Neural crest cell (in vitro differentiated cells): ENCODE data around the gene LPP. TPM values are rescaled to one million over a fixed set of nuclear protein-coding genes. Genes with fewer than 3 reads are reported as not detected.

Experiments
- DNase-seq: peaks from one replicate; pipeline ENCODE4 v3.0.0; 2021; ENCODE audit warnings: low read depth, mixed read lengths, low spot score
- H3K27ac Mint-ChIP-seq: one replicate; pipeline ENCODE4 v1.8.0; 2021; ENCODE audit warnings: mild to moderate bottlenecking, mixed read lengths; ENCODE audit not compliant: unreplicated experiment
- H3K27me3 Mint-ChIP-seq: 2 replicates; pipeline ENCODE4 v1.8.0; 2021; ENCODE audit warnings: low read depth, mild to moderate bottlenecking, mixed read lengths
- H3K36me3 Mint-ChIP-seq: 2 replicates; pipeline ENCODE4 v1.8.0; 2021; ENCODE audit warnings: low read depth, mild to moderate bottlenecking, mixed read lengths
- H3K4me1 Mint-ChIP-seq: 2 replicates; pipeline ENCODE4 v1.8.0; 2021; ENCODE audit warnings: mixed read lengths
- H3K4me3 Mint-ChIP-seq: one replicate; pipeline ENCODE4 v1.8.0; 2021; ENCODE audit warnings: mild to moderate bottlenecking, mixed read lengths
- H3K9me3 Mint-ChIP-seq: 2 replicates; pipeline ENCODE4 v1.8.0; 2021; ENCODE audit warnings: mixed read lengths
- total RNA-seq: library from RNA; stranded (reverse); gene quantifications from 2 replicates; pipeline ENCODE4 v1.2.1, GENCODE V29; 2021
- TF ChIP-seq, protein P1 (sequence below): fragments of 200-600 bp; sonication (generic); conservative IDR thresholded peaks from 2 replicates; pipeline ENCODE4 v1.5.0; 2021; ENCODE audit warnings: antibody characterized with exemption, mild to moderate bottlenecking

The LPP gene
- total RNA-seq, 1 donor from 2014 or later: 38.7 TPM

DNA sequence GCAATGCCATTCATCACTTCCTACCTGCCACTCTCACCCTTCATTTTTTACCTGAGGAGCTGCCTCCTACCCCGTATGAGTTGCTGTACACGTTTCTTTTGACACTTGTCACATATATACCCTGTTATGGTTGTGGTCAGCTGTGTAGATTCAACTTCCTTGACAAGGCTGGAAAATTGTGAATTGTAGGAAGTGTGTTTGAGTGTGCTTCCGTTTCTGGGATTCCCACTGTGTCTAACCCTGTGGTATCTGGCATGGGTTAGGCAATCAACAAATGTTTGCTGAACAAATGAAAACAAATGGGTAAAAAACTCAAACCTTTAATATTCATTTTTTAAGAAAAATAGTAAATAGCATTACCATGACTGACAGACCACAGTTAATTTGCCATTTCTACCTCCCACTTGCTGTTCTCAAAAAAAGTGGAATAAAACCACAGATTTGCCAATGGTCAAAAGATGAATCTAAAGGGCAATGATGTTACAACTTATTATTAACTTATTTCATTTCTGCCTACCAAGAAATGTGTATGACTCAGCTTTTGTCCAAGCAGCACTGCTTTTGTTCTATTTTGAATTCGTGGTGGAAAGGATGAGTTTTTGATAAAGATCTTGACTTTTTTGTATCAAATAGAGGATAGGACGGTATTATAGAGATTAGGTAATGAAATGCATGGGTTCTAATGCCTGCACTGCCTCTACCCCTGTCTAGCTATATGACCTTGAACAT is 404.6 kb downstream of the LPP start:
- H3K27me3 Mint-ChIP-seq: no peaks in the 10 kb centered on the region
- TF ChIP-seq, protein P1, sequence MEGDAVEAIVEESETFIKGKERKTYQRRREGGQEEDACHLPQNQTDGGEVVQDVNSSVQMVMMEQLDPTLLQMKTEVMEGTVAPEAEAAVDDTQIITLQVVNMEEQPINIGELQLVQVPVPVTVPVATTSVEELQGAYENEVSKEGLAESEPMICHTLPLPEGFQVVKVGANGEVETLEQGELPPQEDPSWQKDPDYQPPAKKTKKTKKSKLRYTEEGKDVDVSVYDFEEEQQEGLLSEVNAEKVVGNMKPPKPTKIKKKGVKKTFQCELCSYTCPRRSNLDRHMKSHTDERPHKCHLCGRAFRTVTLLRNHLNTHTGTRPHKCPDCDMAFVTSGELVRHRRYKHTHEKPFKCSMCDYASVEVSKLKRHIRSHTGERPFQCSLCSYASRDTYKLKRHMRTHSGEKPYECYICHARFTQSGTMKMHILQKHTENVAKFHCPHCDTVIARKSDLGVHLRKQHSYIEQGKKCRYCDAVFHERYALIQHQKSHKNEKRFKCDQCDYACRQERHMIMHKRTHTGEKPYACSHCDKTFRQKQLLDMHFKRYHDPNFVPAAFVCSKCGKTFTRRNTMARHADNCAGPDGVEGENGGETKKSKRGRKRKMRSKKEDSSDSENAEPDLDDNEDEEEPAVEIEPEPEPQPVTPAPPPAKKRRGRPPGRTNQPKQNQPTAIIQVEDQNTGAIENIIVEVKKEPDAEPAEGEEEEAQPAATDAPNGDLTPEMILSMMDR: no peak
- H3K4me1 Mint-ChIP-seq: no peaks in the 10 kb centered on the region
- no peaks in the 10 kb centered on the region for H3K9me3 Mint-ChIP-seq
- no peak overlapping the region for H3K4me3 Mint-ChIP-seq
- no peak overlapping the region for H3K27ac Mint-ChIP-seq
- H3K36me3 Mint-ChIP-seq: no peaks in the 10 kb centered on the region
- DNase-seq: no peak

DNA sequence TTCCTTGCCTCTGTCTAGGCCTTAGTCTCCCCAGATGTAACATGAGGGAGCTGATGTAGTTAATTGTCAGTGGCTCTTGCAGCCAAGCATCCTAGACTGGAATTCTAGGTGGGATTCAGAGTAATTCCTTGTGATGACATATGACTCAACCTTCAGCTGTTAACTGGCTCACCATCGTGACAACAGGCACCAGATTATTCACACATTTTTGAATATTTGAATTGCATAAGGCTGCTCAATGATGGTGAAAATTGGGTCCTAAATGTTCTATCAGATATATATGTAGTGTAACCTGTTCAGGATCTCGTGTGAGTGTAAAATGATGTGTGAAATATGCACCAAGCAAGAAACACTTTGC is 405.1 kb downstream of the LPP start:
- no peaks in the 10 kb centered on the region for H3K4me1 Mint-ChIP-seq
- H3K27ac Mint-ChIP-seq: no peak overlapping the region
- H3K27me3 Mint-ChIP-seq: no peaks in the 10 kb centered on the region
- no peak overlapping the region for H3K4me3 Mint-ChIP-seq
- no peak for DNase-seq
- H3K9me3 Mint-ChIP-seq: no peaks in the 10 kb centered on the region
- H3K36me3 Mint-ChIP-seq: no peaks in the 10 kb centered on the region
- TF ChIP-seq, protein P1: no peak

DNA sequence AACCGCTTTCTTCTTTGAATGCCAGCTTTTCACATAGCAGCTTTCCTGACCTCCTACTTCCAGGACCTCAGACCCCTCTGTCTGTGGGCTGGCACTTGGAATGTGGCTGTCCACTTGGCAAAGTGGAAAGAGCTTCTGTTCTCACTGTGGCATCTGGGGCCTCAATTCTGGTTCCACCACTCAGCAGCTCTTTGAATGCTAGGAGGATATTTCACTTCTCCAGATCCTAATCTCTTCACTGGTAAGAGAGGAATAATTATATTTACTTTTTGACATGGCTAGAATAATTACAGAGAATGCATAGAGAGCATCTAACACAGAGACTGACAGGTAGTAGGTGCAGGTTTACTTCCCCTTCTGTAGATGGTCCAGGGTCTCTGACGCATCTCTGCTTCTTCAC is 405.9 kb downstream of the LPP start:
- no peaks in the 10 kb centered on the region for H3K9me3 Mint-ChIP-seq
- H3K36me3 Mint-ChIP-seq: no peaks in the 10 kb centered on the region
- H3K27me3 Mint-ChIP-seq: no peaks in the 10 kb centered on the region
- H3K4me3 Mint-ChIP-seq: no peak overlapping the region
- TF ChIP-seq, protein P1: no peak
- DNase-seq: no peak
- no peak overlapping the region for H3K27ac Mint-ChIP-seq
- H3K4me1 Mint-ChIP-seq: no peaks in the 10 kb centered on the region

DNA sequence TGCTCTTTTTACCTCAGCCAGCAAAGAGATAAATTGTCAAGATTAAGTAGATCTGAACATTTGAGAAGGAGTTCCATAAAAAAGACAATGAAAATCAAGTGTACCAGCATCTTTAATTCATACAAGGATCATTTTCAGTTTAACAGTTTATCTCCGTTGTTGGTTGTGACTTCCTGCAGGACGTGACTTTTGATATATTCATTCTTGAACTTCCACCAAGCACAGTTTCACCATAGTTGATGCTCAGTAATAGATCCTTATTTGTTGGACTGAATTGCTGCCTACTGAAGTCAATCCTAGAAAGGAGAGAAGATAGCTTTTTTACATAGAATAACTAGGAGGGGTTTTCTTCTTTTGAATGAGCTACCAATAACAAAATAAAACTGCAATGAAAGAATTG is 408.2 kb downstream of the LPP start:
- no peaks in the 10 kb centered on the region for H3K27me3 Mint-ChIP-seq
- no peak for DNase-seq
- H3K36me3 Mint-ChIP-seq: no peaks in the 10 kb centered on the region
- TF ChIP-seq, protein P1: no peak
- H3K9me3 Mint-ChIP-seq: no peaks in the 10 kb centered on the region
- H3K4me3 Mint-ChIP-seq: no peak overlapping the region
- no peaks in the 10 kb centered on the region for H3K4me1 Mint-ChIP-seq
- H3K27ac Mint-ChIP-seq: no peak overlapping the region

DNA sequence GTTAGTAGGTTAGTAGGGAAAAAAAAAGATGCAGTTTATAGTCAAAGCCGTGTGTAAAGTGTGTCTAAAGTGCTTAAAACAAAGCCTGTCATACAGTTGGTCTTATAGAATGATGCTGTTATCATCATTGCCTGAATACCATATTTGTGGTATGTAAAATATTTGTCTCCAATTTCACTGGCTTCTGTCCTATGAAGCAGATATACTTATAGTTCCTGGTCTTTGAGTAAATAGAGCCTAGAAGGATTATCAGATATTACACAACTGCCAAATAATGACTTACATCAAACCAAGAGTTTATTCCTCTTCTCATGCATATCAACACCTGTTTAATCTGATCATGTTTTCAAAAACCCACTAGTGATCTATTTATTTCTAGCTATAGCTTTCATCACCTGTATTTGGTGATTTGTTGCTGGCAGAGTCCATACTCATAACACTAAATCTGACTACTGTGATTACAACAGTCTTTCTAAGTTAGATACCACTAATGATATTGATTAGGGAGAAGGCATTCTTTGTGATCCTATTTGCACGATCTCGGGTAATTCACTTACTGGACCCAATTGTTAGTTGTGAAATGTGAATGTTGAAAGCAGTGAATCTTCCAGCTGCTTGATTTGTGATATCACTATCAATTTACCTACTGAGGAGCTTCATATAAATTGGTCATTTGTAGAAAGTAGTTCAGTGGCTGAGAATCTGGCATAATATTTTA is 413.7 kb downstream of the LPP start:
- H3K4me1 Mint-ChIP-seq: peaks cover 13% of the 10 kb centered on the region
- no peaks in the 10 kb centered on the region for H3K9me3 Mint-ChIP-seq
- DNase-seq: no peak
- no peak overlapping the region for H3K27ac Mint-ChIP-seq
- H3K4me3 Mint-ChIP-seq: no peak overlapping the region
- no peaks in the 10 kb centered on the region for H3K36me3 Mint-ChIP-seq
- TF ChIP-seq, protein P1: no peak
- H3K27me3 Mint-ChIP-seq: no peaks in the 10 kb centered on the region
